HG03045 (cell line): ENCODE results near the gene CIRBP.
"Not testable (repeated sequence)": the region's sequence is repeated elsewhere in the genome, so short reads cannot be mapped to it uniquely, and the experiment has no call there.

ENCODE experiments used
- ATAC-seq: cut with Tn5 transposase; IDR thresholded peaks from one replicate; pipeline ENCODE4 v1.9.1; 2021; ENCODE audit warnings: mild to moderate bottlenecking, moderate library complexity; ENCODE audit not compliant: unreplicated experiment

Gene CIRBP

DNA sequence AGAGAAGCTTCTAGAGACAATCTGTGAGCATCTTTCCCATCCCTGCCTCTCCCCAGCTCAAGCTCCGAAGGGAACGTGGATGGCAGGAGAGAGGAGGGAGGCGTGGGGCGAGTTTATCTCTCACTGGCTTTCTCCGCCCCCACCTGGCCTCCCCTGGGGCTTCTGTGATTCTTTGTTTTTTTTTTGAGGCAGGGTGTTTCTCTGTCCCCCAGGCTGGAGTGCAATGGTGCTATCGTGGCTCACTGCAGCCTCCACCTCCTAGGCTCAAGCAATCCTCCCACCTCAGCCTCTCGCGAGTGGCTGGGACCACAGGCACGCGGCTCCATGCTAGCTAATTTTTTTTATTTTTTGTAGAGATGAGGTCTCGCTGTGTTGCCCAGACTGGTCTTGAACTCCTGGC, 39.6 kb downstream of the CIRBP start:
- no peak for ATAC-seq

DNA sequence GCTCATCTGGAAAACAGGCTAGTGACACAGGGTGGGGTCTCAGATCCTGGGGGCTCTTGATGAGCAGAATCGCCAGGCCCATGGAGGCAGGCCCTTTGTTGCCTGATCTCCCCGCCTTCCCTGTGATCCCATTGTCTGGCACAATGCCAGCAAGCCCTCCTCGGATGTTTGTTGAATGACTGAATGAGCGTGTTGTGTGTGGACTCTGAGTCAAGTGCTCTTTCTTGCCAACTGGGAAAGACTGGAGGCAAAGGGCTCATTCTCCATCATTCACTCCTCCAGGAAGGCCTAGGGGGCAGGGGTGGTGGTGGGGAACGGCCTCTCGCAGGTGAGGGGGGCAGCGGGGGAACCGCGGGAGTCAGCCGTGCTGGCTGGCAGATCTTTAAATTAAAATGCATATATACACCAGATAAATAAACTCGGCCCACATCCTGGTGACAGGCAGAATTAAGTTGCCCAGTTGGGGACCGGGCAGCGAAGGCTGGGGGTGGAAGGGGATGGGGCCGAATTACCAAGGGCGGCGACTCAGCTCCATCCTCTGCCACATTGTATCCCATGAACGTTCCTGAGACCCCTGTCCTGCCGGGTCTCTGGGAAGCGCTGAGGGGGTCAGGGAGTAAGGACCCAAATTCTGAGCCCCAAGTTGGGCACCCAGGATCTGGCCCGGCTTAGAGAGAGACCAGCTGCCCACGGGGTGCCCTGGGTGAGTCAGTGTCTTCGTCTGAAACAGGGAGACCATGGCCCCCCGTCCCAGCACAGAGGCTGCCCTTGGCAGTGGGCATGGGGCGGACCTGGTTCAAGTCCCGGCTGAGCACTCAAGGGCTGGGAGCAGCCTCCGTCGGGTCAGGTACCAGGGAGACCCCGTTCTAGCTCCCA, 41.1 kb downstream of the CIRBP start:
- no peak for ATAC-seq

GRCh38 chr19:1310853-1311180, 41.7 kb downstream of the CIRBP start:
- ATAC-seq = no peak

DNA sequence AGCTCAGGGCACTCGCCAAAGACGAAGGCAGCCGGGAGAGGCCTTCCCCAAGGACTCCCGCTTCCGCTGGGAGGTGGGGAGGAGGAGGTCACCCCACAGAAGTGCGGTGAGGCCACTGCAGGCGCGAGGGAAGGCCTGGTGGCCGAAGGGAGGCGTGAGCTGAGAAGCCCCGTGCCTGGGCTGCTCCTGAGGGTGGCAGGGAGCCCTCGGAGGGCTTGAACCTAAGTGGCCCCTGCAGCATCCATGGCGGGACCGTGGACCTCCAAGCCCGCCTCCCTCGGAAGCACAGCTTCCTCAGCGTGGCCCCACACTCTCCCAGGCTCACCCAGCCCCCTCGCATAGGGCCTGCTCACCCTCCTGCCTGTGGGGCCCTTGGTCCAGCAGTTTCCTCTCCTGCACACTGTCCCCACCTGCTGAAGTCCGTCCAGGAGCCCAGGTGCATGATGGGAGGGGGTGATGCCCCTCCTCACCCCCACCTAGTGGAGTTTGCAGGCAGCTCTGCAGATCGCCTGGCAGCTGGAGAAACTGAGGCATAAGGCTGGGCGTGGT, 42.5 kb downstream of the CIRBP start:
- ATAC-seq = no peak

GRCh38 chr19:1312767-1313694, 43.9 kb downstream of the CIRBP start:
- no peak for ATAC-seq

GRCh38 chr19:1313695-1314613, 44.8 kb downstream of the CIRBP start:
- ATAC-seq = no peak

DNA sequence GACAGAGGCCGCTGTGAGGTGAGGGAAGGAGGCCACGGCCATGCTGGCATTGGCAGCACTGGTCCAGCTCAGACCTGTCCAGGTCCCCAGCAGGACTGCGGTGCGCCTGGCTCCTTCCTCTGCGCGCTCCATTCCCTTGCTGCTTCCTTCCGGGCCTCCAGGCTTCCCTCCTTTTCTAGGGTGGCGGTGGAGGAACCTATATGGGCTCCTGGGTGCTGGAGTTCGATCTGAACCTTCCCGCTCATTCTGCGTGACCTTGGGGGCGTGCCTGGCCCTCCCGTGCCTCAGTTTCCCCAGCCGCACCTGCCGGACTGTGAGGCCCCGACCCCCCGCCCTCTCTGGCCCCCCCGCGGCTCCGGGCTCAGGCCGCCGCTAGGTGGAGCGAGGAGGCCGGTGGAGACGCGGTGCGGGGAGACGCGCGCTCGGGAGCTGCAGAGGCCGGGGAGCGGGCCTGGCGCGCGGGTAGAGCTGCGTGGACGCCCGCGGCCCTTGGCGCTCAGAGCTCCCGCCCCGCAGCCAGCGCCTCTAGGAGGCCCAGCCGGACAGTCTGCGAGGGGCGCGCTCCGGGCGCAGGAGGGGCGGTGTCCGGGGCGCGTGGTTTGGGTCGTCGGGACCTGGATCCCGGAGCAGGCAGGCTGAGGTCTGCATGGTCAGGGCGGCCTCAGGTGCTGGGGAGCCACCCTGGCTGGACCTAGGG, 46.5 kb downstream of the CIRBP start:
- no peak for ATAC-seq

GRCh38 chr19:1316466-1316865, 47.3 kb downstream of the CIRBP start:
- ATAC-seq = no peak

- no peak for ATAC-seq
These were observed 48.3 kb downstream of the CIRBP start for GRCh38 chr19:1317274-1318003.

DNA sequence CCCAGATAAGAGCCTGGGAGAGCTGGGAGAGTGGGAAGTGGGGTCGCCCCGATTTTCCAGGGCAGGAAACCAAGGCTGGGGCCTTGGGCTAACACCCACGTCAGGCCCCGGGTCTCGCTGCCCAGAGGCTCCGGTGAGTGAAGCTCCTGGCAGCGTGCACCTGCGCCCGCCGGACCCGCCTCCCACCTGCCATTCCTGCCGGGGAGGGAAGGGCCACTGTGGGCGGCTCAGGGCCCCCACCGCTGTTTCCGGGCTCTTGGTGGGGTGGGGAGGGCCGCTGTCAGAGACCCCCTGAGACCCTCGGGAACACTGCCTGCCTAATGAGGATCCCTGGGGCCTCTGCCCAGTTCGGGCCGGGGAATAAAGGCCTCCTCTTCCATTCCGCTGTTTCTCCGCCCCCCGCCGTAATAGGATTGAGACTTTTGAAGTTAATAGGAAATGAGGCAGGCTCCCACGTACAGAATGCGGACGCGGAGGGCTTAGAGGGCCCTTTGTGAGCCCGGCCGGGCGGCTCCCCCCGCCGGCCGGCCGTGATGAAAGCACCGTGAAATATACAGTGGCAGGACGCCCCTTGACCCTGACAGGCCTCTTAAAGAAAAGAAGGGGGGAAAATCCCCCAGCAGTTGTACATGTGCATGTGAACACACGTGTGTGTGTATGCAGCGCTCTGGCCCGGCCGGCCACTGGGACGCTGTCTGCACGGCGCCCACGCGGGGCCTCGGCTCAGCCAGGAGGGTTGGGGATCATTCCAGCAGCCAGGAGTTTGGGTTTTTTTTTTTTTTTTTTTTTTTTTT, 49.7 kb downstream of the CIRBP start:
- ATAC-seq = no peak

DNA sequence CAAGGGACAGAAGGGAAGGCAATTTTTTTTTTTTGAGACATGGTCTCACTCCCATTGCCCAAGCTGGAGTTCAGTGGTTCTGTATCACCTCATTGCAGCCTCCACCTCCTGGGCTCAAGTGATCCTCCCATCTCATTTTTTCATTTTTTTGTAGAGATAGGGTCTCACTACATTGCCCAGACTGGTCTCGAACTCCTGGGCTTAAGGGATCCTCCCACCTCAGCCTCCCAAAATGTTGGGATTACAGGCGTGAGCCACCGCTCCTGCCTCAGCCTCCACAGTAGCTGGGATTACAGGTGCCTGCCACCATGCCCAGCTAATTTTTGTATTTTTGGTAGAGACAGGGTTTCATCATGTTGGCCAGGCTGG, 51.1 kb downstream of the CIRBP start:
- ATAC-seq = not testable (repeated sequence)

DNA sequence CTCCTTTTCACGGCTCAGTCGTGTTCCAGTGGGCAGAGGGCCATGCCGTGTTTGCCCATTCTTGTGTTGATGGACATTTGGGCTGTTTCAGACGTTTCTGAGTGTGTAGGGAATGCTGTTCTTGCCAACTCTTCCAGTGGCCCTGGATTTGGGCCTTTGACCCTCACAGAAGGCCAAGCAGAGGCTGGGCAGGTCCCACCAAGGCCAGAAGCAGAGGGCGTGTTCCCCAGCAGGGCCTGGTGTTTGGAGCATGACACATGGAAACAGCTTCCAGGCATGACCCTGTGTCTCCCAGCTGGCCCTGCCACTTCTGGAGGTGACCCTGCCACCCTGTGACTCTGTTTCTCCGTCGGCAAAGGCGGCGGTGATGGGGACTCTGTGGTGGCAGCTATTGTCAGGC, 52.4 kb downstream of the CIRBP start:
- ATAC-seq = no peak

DNA sequence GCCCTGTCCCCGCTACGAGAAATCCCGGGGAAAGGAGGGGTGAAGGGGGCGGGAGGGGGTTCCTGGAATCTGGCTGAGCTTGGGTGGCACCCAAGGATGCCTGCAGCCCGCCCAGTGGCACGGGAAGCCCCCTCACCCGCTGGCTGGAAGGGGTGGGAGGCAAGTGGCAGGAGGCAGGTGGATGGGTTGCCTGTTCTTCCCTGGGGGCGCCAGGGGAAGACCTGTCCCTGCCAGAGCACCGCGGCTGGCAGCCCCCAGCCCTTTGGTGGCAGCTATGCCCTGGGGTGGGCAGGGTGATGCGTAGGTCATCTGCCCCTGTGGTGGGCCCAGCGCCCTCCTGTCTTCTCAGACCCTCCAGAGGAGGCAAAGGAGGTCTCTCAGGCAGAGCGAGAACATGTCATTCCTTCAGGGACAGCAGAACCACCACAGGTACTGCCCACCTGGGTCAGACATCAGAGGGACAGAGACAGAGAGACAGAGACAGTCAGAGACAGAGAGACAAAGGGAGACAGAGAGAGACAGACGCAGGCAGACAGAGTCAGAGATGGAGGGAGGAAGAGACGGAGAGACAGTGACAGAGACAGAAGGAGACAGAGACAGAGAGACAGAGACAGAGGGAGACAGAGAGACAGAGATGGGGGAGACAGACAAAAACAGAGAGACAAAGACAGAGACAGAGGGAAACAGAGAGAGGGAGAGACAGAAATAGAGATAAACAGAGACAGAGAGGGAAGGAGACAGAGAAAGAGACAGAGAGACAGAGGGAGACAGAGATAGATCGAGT, 53.3 kb downstream of the CIRBP start:
- no peak for ATAC-seq

GRCh38 chr19:1324249-1324805, 55.2 kb downstream of the CIRBP start:
- ATAC-seq = no peak
